Measurements from ENCODE around the gene EHD4.

EHD4 gene

DNA sequence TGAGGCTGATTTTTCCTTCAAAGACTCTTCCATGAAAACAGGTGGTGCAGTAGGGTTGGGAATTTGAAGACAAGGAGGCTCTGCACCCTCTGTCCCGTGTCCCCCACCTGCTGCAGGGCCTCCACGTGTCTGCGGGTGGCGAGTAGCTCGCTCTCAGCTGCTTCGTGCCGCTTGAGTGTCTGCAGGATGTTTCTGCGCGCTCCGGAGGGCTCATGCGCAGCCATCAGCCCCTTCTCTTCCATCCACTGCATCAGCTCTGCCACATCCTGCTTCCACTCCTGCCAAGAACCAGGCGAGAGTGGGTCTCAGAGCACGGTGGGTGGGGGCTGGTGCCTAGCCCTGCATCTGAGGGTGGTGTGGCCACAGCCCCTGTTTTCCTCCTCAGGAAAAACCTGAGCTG is 96.3 kb downstream of the EHD4 start:
- peak overlapping the region; percentile 82; the same call in 1 of the 2 replicates for H3K27ac ChIP-seq
- TF ChIP-seq ZFX (IDR thresholded peaks at IDR 0.05) = no peak
- TF ChIP-seq CTCF (conservative IDR thresholded peaks at IDR 0.05) = no peak

DNA sequence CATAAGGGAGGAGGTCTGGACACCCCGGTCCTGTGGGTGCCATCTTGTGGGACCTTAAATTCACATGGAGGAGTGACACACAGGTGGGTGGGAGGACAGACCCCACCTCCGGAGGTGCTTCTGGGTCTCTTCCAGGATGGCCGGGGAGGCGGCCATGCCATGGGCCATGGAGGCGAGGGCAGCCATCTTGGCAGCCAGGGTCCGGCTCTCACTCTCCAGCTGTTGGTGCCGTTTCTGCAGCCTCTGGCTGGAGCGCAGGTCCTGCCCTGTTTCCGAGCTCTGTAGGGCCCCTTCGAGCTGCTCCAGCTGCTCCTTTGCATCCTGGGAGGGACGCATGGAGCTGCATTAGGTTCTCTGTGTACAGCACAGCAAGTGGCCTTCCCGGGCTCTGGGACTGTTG is 97.6 kb downstream of the EHD4 start:
- no peak for TF ChIP-seq CTCF (conservative IDR thresholded peaks at IDR 0.05)
- no peak for TF ChIP-seq ZFX (IDR thresholded peaks at IDR 0.05)
- no peak overlapping the region for H3K27ac ChIP-seq

GRCh38 chr15:41873711-41874110 is 98.6 kb downstream of the EHD4 start:
- TF ChIP-seq ZFX (IDR thresholded peaks at IDR 0.05) (no peak), CTCF (conservative IDR thresholded peaks at IDR 0.05) (no peak)
- no peak overlapping the region for H3K27ac ChIP-seq

- TF ChIP-seq ZFX (IDR thresholded peaks at IDR 0.05) (no peak), CTCF (conservative IDR thresholded peaks at IDR 0.05) (no peak)
- H3K27ac ChIP-seq = no peak overlapping the region
Measured at GRCh38 chr15:41872166-41872747, 100.1 kb downstream of the EHD4 start.

- TF ChIP-seq ZFX (IDR thresholded peaks at IDR 0.05) (no peak), CTCF (conservative IDR thresholded peaks at IDR 0.05) (no peak)
- no peak overlapping the region for H3K27ac ChIP-seq
Measured at GRCh38 chr15:41871175-41871905, 101.0 kb downstream of the EHD4 start.

GRCh38 chr15:41870689-41871081 is 101.7 kb downstream of the EHD4 start:
- H3K27ac ChIP-seq = no peak overlapping the region
- TF ChIP-seq CTCF (conservative IDR thresholded peaks at IDR 0.05) = no peak

- TF ChIP-seq ZFX (IDR thresholded peaks at IDR 0.05) = no peak
- TF ChIP-seq CTCF (conservative IDR thresholded peaks at IDR 0.05) = no peak
- no peak overlapping the region for H3K27ac ChIP-seq
Measured at GRCh38 chr15:41869770-41870688, 102.3 kb downstream of the EHD4 start.
